ENCODE data around the gene SLAMF7. TPM values are rescaled to one million over a fixed set of nuclear protein-coding genes. Genes with fewer than 3 reads are reported as not detected.

SLAMF7 gene
- total and polyA plus RNA-seq, 2 of the 13 experiments (the other 11 are each of a cell fraction or from before 2014, with no cell fraction given) = not detected

- Histone ChIP-seq H3K27me3 (ENCODE audit: control insufficient read depth in 1 of 2, insufficient read depth in 2 of 2, low read length in 2 of 2) (no peaks in the 10 kb centered on the region; a peak in 1 of 5 replicates), H3K4me2 (ENCODE audit: low read depth, low read length) (no peak overlapping the region), H3K4me1 (ENCODE audit: insufficient read depth, low read length) (no peaks in the 10 kb centered on the region), H2AFZ (ENCODE audit: low read length) (no peak overlapping the region), H4K20me1 (ENCODE audit: insufficient read depth, low read length) (no peaks in the 10 kb centered on the region), H3K9ac (ENCODE audit: insufficient read depth, low read depth, low read length) (no peak overlapping the region), H3K36me3 (replicated peaks in 1 of 2; ENCODE audit: control insufficient read depth in 1 of 2, insufficient read depth in 2 of 2, low read length in 2 of 2) (no peaks in the 10 kb centered on the region), H3K79me2 (ENCODE audit: insufficient read depth, low read length) (no peaks in the 10 kb centered on the region), H3K9me3 (ENCODE audit: low read length) (peaks cover 7% of the 10 kb centered on the region; the same call in 1 of the 2 replicates), H3K4me3 (replicated peaks in 1 of 3; ENCODE audit: insufficient read depth in 1 of 3, low read depth in 2 of 3, low read length in 3 of 3) (no peak overlapping the region), H3K27ac (ENCODE audit: extremely low read length, insufficient read depth, low read length) (no peak overlapping the region)
- FAIRE-seq (no peak), ATAC-seq (no peak), DNase-seq (ENCODE audit: low spot score) (no peak)
- CTCF ChIA-PET (ENCODE audit: low intra/inter-chr PET ratio, low total read pairs) = no interaction called here
- in situ Hi-C loops (cut with HindIII; ENCODE audit: extremely low pct_ligation_motif_present, low pct_unique_long_range_greater_than_20kb) = no loop called here
- intact Hi-C loops (cut with micrococcal nuclease; ENCODE audit: unreplicated experiment) = no loop called here
- WGBS (ENCODE audit: low lambda C conversion rate) = 15% methylated on average over 5 of the region's 5 CpGs
- no TSS peak for BruUV-seq (replicated peaks)
- TF ChIP-seq ZNF414 (CRISPR knock-in tag; IDR thresholded peaks at IDR 0.05) = no peak
- TF ChIP-seq ZNF12 (CRISPR knock-in tag; IDR thresholded peaks at IDR 0.05) = no peak
- TF ChIP-seq RXRA (CRISPR knock-in tag; IDR thresholded peaks at IDR 0.05) = no peak
- TF ChIP-seq ARNT (IDR thresholded peaks at IDR 0.05) = no peak
- no peak for TF ChIP-seq PREB (CRISPR knock-in tag; IDR thresholded peaks at IDR 0.05)
- no peak for TF ChIP-seq NFRKB (IDR thresholded peaks at IDR 0.05)
- POLR2A ChIA-PET = no interaction called here
Observed at GRCh38 chr1:160740133-160740688, 1.2 kb downstream of the SLAMF7 start.

- H3K36me3 ChIP-seq (replicated peaks in 1 of 2; ENCODE audit: control insufficient read depth in 1 of 2, insufficient read depth in 2 of 2, low read length in 2 of 2) = no peaks in the 10 kb centered on the region
- H3K9ac ChIP-seq (ENCODE audit: insufficient read depth, low read depth, low read length) = no peak overlapping the region
- intact Hi-C loops (cut with micrococcal nuclease; ENCODE audit: unreplicated experiment) = no loop called here
- in situ Hi-C loops (cut with HindIII; ENCODE audit: extremely low pct_ligation_motif_present, low pct_unique_long_range_greater_than_20kb) = no loop called here
- H2AFZ ChIP-seq (ENCODE audit: low read length) = no peak overlapping the region
- BruUV-seq (replicated peaks) = no TSS peak
- CTCF ChIA-PET (ENCODE audit: low intra/inter-chr PET ratio, low total read pairs) = no interaction called here
- H3K4me3 ChIP-seq (replicated peaks in 1 of 3; ENCODE audit: insufficient read depth in 1 of 3, low read depth in 2 of 3, low read length in 3 of 3) = no peak overlapping the region
- no peak for ATAC-seq
- WGBS (ENCODE audit: low lambda C conversion rate) = 26% methylated on average over 4 of the region's 4 CpGs
- H3K4me1 ChIP-seq (ENCODE audit: insufficient read depth, low read length) = no peaks in the 10 kb centered on the region
- FAIRE-seq = no peak
- no peak overlapping the region for H3K4me2 ChIP-seq (ENCODE audit: low read depth, low read length)
- H3K79me2 ChIP-seq (ENCODE audit: insufficient read depth, low read length) = no peaks in the 10 kb centered on the region
- TF ChIP-seq MEF2D (CRISPR knock-in tag; IDR thresholded peaks at IDR 0.05) (no peak), ZNF629 (CRISPR knock-in tag; conservative IDR thresholded peaks at IDR 0.05) (peak; percentile 50)
- POLR2A ChIA-PET = no interaction called here
- H4K20me1 ChIP-seq (ENCODE audit: insufficient read depth, low read length) = no peaks in the 10 kb centered on the region
- no peaks in the 10 kb centered on the region for H3K27me3 ChIP-seq (ENCODE audit: control insufficient read depth in 1 of 2, insufficient read depth in 2 of 2, low read length in 2 of 2)
- peaks cover 7% of the 10 kb centered on the region; the same call in 1 of the 2 replicates for H3K9me3 ChIP-seq (ENCODE audit: low read length)
- no peak for DNase-seq (ENCODE audit: low spot score)
- no peak overlapping the region for H3K27ac ChIP-seq (ENCODE audit: extremely low read length, insufficient read depth, low read length)
Observed at GRCh38 chr1:160741092-160741501, 2.0 kb downstream of the SLAMF7 start.
